ENCODE data around the gene HSPA4L.

The HSPA4L gene

GRCh38 chr4:127782275-127783025 lies at the start of gene HSPA4L:
TSS of gene HSPA4L (plus strand) at chr4:127782322. CDS start at chr4:127782551, 229 bp downstream.
- DNase-seq (ENCODE audit: low read depth in 2 of 2): peak in 1 of 2 donors; percentile 29

DNA sequence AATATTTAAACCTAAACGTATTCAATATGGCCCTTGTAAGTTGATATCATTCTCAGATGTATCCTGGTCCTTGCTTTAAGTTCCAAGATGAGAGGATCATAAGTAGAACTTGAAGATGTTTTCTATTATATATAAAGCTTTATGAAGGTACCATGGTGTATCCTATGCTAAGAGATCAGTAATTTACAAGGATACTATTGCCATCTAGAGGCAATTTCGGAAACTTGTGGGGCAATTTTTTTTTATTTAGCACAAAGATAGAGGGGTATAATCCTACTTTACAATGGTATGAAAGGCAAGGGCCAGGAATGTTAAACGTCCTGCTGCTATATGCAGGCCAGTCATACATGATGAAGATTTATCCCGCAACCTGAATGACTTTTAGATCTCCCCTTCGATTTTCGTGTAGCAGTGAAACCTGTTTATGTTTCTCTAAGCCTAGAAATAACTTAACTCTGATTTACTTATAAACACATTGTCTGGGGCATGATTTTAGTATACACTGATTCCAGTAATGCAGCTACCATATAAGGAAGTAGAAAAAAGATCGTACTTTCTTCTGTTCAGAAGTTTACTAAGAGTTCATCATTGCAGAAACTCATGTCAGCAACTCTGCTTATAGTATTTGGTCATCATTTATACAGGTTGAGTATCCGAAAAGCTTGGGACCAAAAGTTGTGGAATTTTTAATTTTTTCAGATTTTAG lies 49.3 kb upstream of the HSPA4L start:
- DNase-seq (ENCODE audit: low read depth in 2 of 2): no peak

DNA sequence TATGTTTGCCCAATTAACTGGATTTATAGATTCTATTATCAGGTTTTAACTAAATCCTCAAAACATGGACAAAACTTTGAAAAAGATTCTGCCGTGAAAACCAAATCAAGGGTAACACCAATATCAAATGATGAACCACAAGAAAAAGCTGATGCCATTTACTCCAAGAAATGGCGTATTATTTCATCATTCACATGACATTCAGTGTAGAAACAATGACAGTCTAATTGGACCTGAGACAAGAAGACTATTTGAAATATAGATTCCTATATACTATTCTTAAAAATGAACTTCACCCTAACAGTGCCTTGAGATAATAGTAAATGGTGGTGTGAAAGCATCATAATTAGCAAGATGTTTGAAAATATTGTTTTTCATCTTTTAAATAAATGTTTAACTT lies 47.1 kb upstream of the HSPA4L start:
- DNase-seq (ENCODE audit: low read depth in 2 of 2): no peak

DNA sequence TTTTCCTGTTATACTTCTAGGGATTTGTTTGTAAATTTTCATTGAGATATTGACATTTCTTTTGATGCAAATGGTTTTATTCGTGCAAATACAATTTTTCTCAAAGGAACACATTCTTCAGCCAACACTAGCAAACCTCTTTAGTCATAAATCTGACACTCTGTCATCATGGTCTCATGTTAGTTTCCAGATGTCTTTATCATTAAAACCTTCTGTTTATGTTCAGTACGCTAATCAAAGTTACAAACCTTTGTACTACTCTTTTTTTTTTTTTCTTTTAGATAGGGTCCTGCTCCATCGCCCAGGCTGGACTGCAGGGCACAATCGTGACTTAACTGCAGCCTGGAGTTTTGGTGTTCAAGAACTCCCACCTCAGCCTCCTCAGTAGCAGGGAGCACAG lies 44.8 kb upstream of the HSPA4L start:
- no peak for DNase-seq (ENCODE audit: low read depth in 2 of 2)

DNA sequence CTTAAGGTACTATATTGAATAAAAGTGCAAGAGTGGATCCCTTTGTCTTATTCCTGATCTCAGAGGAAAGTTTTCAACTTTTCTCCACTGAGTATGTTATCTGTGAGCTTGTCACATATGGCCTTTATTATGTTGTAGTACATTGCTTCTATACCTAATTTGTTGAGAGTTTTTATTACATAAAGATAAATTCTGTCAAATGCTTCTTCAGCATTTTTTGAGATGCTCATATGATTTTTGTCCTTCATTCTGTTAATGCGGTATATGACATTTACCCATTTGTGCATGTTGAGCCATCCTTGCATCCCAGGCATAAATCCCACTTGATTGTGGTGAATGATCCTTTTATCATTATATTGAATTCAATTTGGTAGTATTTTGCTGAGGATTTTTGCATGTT lies 40.9 kb upstream of the HSPA4L start:
- DNase-seq (ENCODE audit: low read depth in 2 of 2): no peak

- no peak for DNase-seq (ENCODE audit: low read depth in 2 of 2)
Measured at GRCh38 chr4:127747883-127748282, 34.2 kb upstream of the HSPA4L start.

GRCh38 chr4:127748957-127749356 lies 33.2 kb upstream of the HSPA4L start:
- no peak for DNase-seq (ENCODE audit: low read depth in 2 of 2)

- DNase-seq (ENCODE audit: low read depth in 2 of 2): no peak
Measured at GRCh38 chr4:127756906-127757305, 25.2 kb upstream of the HSPA4L start.

DNA sequence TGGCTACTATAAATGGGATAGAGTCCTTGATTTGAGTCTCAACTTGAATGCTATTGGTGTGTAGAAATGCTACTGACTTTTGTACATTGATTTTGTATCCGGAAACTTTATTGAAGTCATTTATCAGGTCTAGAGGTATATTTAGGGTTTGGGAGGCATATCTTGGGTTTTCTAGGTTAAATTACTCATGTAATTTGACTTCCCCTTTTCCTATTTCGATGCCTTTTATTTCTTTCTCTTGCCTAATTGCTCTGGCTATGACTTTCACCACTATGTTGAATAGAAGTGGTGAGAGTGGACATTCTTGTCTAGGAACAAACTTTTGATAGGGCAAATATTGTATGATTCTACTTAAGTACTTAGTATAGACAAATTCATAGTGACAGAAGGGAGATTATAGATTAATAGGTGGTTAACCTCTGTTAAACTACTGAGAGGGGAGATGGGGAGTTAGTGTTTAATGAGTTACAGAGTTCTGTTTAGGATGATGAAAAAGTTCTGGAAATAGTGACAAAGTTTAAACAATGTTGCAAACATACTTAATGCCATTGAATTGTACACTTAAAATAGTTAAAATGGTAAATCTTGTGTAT lies 22.8 kb upstream of the HSPA4L start:
- no peak for DNase-seq (ENCODE audit: low read depth in 2 of 2)

DNA sequence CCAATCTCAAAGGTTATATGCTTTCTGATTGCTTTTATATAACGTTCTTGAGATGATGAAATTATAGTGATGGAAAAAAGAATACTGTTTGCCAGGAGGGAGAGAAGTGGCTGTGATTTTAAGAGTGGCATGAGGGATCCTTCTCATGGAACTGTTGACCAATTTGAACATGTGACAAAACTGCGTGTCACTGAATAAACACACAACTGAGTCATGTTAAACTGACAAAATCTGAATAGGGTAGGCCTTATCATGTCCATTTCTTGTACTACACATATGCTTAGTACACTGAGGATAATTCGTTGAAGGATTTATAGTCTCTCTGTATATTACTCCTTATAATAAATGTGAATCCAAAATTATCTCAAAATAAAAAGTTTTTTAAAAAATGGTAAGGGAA lies 22.2 kb upstream of the HSPA4L start:
- no peak for DNase-seq (ENCODE audit: low read depth in 2 of 2)

- DNase-seq (ENCODE audit: low read depth in 2 of 2): no peak
Measured at GRCh38 chr4:127771535-127772275, 10.4 kb upstream of the HSPA4L start.

- no peak for DNase-seq (ENCODE audit: low read depth in 2 of 2)
Measured at GRCh38 chr4:127772769-127773671, 9.1 kb upstream of the HSPA4L start.

GRCh38 chr4:127775843-127776242 lies 6.3 kb upstream of the HSPA4L start:
- DNase-seq (ENCODE audit: low read depth in 2 of 2): no peak

DNA sequence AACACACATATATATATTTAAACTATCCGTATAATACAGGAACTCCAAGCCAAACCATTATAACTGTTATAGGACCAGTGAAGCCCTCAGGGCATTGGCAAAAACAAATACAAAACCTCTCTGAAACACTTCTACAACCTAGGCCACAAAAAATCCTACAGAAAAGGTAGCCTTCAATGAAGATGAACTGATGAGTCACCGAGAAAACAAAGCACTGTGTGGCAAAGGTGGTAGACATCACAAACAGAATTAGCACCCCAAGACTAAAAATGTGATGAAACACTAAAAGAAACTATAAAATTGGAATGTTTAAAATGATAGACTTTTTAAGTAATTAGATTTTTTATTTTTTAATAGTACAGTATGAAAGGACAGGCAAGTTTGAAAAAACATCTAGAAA lies 5.5 kb upstream of the HSPA4L start:
- no peak for DNase-seq (ENCODE audit: low read depth in 2 of 2)

DNA sequence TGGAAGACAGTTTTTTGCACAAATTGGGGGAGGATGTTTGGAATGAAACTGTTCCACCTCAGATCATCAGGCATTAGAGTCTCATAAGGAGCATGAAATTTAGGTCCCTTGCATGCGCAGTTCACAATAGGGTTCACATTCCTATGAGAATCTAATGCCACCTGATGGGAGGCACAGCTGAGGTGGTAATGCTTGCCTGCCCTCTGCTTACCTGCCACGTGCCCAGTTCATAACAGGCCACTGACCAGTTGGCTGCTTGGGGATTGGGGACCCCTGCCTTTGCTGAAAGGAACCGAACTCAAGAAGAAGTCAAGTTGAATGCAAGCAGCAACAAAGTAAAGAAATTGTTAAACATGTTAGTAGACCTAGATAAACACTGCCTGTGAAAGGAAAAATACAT lies 4.6 kb upstream of the HSPA4L start:
- DNase-seq (ENCODE audit: low read depth in 2 of 2): no peak

- DNase-seq (ENCODE audit: low read depth in 2 of 2): no peak
Measured at GRCh38 chr4:127778102-127778501, 4.0 kb upstream of the HSPA4L start.

GRCh38 chr4:127780598-127780997 lies 1.5 kb upstream of the HSPA4L start:
- DNase-seq (ENCODE audit: low read depth in 2 of 2): no peak

GRCh38 chr4:127781300-127782024 lies 660 bp upstream of the HSPA4L start:
- no peak for DNase-seq (ENCODE audit: low read depth in 2 of 2)

DNA sequence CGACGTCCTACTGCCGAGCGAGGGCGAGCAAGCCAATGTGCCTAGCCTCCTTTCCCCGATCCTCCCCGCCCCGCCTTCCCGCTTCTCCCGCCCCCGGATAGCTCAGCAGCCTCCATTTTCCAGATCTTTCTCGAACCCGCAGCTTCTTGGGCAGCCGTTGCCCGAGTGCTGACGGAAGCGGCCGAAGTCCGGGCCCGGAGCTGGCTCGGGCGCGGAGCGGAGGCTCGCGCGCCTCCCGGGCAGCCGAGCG lies 172 bp upstream of the HSPA4L start:
- no peak for DNase-seq (ENCODE audit: low read depth in 2 of 2)

DNA sequence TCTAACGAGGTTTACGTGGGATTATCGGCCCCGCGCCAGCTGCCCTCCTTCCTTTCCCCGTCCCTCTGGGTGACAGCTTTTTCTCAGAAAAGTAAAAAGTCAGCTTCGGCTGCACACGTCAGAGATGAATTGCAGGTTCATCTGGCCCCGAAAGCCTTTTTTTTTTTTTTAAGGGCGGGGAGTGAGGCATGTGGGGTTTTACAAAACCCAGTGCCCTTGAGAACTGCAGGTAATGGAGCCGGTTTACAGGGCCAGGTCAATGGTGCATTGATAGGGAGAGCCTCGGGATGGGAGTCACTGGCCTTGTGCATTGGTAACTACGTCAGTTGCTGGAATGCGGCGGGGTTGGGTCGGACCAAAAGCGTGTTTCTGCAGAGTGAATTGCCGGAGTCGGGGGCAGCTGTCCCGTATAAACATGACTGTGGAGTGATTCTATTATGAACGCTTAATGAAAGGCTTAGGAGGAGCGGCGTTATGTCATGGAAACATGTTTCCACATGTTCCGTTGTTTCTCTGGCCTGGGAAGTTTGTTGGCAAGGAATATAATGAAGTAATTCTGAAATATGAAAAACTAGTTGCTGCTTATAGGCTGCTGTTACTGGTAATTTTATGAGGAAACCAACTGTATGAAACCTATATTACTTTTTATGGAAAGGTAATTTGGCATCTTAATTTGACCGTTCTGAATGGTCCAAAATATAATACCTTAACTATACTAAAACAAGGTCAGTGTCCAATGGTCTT lies 1.1 kb downstream of the HSPA4L start:
- no peak for DNase-seq (ENCODE audit: low read depth in 2 of 2)
